ENCODE results near the gene IER5L.
A peak's percentile ranks its signal among the peaks of the same experiment; 100 is the strongest.
"Not testable (repeated sequence)": the region's sequence is repeated elsewhere in the genome, so short reads cannot be mapped to it uniquely, and the experiment has no call there.

IER5L gene

GRCh38 chr9:129138476-129139232 is 39.4 kb downstream of the IER5L start:
- peak; percentile 72 for DNase-seq (ENCODE audit: low spot score)

- DNase-seq (ENCODE audit: low spot score): no peak
These were observed 40.0 kb downstream of the IER5L start for GRCh38 chr9:129138144-129138462.

GRCh38 chr9:129137292-129138143 is 40.5 kb downstream of the IER5L start:
- DNase-seq (ENCODE audit: low spot score): no peak

GRCh38 chr9:129136446-129137035 is 41.5 kb downstream of the IER5L start:
- no peak for DNase-seq (ENCODE audit: low spot score)

- DNase-seq (ENCODE audit: low spot score): no peak
These were observed 42.6 kb downstream of the IER5L start for GRCh38 chr9:129135476-129135875.

- no peak for DNase-seq (ENCODE audit: low spot score)
These were observed 45.0 kb downstream of the IER5L start for GRCh38 chr9:129133082-129133481.

- peak; percentile 82 for DNase-seq (ENCODE audit: low spot score)
These were observed 46.5 kb downstream of the IER5L start for GRCh38 chr9:129131300-129132145.

- no peak for DNase-seq (ENCODE audit: low spot score)
These were observed 47.3 kb downstream of the IER5L start for GRCh38 chr9:129130791-129131190.

GRCh38 chr9:129130271-129130670 is 47.8 kb downstream of the IER5L start:
- DNase-seq (ENCODE audit: low spot score): not testable (repeated sequence)

GRCh38 chr9:129128689-129129088 is 49.4 kb downstream of the IER5L start:
- no peak for DNase-seq (ENCODE audit: low spot score)

- no peak for DNase-seq (ENCODE audit: low spot score)
These were observed 51.1 kb downstream of the IER5L start for GRCh38 chr9:129126749-129127618.

Data from hepatic stellate cell (primary cell).